Keratinocyte (primary cell): ENCODE measurements around the gene ATP6V1E1.

Experiments
- EZH2 ChIP-seq: IDR thresholded peaks from one replicate; pipeline ENCODE4 v1.6.1; 2012; ENCODE audit warnings: inconsistent platforms, mild to moderate bottlenecking, low read length, moderate library complexity
- TF ChIP-seq, protein P1 (sequence below), 3 experiments: IDR thresholded peaks in 1 of 3; conservative IDR thresholded peaks in 1 of 3; optimal IDR thresholded peaks in 1 of 3; 2 replicates in 2 of 3; 3 replicates in 1 of 3; pipeline versions ENCODE3 to v1.5.1; 2011; ENCODE audit warnings: low read length in 3 of 3, mild to moderate bottlenecking in 3 of 3, moderate library complexity in 2 of 3, control low read depth in 1 of 3, inconsistent platforms in 1 of 3; ENCODE audit not compliant: insufficient read depth in 2 of 3; ENCODE audit errors: extremely low read depth in 1 of 3

DNA sequence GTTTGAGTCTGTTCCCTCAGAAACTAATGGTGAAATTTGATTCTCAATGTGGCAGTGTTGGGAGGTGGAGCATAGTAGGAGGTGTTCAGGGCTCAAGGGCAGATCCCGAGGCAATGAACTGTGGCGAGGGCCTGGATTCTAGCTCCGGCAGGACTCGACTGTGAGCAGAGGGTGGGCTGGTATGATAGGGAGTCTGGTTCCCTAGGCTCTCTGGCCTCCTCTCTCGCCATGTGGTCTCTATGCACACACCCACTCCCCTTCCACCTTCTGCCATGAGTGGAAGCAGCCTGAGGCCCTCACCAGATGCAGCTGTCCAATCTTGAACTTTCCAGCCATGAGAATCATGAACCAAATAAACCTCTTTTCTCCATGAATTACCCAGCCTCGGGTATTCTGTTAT lies 32.3 kb downstream of the ATP6V1E1 start:
- TF ChIP-seq, protein P1, sequence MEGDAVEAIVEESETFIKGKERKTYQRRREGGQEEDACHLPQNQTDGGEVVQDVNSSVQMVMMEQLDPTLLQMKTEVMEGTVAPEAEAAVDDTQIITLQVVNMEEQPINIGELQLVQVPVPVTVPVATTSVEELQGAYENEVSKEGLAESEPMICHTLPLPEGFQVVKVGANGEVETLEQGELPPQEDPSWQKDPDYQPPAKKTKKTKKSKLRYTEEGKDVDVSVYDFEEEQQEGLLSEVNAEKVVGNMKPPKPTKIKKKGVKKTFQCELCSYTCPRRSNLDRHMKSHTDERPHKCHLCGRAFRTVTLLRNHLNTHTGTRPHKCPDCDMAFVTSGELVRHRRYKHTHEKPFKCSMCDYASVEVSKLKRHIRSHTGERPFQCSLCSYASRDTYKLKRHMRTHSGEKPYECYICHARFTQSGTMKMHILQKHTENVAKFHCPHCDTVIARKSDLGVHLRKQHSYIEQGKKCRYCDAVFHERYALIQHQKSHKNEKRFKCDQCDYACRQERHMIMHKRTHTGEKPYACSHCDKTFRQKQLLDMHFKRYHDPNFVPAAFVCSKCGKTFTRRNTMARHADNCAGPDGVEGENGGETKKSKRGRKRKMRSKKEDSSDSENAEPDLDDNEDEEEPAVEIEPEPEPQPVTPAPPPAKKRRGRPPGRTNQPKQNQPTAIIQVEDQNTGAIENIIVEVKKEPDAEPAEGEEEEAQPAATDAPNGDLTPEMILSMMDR (optimal IDR thresholded peaks at IDR 0.05 in 1 of 3, IDR thresholded peaks at IDR 0.05 in 1 of 3, conservative IDR thresholded peaks at IDR 0.05 in 1 of 3; ENCODE audit: extremely low read depth in 1 of 3, insufficient read depth in 2 of 3, low read length in 3 of 3): no peak
- TF ChIP-seq EZH2: no peak
